SH-SY5Y (cell line): ENCODE measurements around the gene BRAT1.

Experiments used
- GATA2 ChIP-seq: IDR thresholded peaks from 2 replicates; pipeline ENCODE4 v1.6.1; 2011; ENCODE audit warnings: mild to moderate bottlenecking, low read depth, low read length
- GATA3 ChIP-seq: IDR thresholded peaks from 2 replicates; pipeline ENCODE4 v1.6.1; 2011; ENCODE audit warnings: low read depth, mild to moderate bottlenecking, low read length, moderate library complexity

Gene BRAT1

DNA sequence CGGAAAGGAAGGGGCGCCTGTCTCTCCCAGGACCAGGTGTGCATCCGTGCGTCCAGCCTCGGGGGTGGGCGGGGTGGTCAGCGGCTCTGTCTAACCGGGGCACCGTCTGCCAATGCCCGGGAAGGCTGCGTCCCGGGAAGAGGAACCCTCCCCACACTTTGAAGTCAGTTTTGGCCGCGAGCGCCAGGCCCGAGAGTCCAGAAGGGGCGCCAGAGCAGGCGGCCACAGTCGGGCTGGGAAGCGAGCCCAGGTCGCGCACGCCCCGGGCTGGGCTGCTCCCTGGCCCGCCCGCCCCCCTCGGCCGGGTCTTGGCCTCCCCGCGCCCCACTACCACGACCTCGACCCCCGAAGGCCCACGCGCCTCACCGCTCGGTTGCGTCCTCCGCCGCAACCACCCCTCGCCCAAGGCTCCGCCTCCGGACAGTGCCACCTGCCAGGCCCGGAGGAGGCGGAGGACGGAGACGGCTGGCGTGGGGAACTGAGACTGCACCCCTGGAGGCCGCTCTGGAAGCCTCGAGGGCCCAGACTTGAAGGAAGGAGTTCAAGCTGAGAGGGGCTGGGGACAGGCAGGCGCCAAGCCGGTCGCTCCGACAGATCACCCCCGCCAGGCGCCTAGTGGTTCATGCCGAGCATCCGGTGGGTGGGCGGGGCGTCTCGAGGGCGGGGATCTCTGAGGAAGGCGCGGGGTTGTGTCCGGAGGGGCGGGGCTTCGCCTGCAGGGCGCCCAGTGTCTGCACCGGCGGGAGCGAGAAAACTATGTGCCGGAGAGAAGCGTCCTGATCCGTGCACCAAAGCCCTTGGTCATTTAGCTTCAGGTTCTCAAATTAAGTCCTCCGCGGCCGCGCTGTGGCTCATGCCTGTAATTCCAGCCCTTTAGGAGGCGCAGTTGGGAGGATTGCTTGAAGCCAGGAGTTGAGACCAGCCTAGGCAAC lies at the start of gene BRAT1:
Gene BRAT1, minus strand, starts transcription at position 404 of the 932 bp plus-strand sequence. CDS start 1,093 bp downstream, outside the sequence.
- TF ChIP-seq GATA2 (no peak), GATA3 (no peak)

DNA sequence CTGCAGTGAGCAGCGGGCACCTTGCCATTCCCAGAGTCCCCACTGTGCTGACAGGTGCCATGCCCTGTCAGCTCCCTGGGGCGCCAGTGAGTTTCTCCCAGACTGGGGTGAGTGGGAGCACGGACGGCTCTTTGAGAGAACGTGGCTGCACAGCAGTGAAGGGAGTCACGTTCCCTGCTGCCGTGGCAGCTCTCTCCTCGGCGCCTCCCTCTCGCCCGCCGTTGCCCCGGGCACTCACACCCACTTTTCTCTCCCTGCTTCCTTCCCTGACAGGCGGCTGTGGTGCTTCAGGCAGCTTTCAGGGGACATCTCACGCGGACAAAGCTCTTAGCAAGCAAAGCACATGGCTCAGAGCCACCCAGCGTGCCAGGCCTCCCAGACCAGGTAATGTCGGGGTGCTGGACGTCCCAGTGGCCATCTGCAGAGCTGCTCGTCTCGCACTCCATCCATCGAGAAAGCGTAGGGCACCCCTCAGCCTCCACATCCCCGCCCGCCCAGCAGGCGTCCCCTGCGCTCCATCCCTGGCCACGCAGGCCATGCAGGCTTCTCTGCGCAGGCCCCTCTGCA lies 49.4 kb upstream of the BRAT1 start:
- no peak for TF ChIP-seq GATA3

DNA sequence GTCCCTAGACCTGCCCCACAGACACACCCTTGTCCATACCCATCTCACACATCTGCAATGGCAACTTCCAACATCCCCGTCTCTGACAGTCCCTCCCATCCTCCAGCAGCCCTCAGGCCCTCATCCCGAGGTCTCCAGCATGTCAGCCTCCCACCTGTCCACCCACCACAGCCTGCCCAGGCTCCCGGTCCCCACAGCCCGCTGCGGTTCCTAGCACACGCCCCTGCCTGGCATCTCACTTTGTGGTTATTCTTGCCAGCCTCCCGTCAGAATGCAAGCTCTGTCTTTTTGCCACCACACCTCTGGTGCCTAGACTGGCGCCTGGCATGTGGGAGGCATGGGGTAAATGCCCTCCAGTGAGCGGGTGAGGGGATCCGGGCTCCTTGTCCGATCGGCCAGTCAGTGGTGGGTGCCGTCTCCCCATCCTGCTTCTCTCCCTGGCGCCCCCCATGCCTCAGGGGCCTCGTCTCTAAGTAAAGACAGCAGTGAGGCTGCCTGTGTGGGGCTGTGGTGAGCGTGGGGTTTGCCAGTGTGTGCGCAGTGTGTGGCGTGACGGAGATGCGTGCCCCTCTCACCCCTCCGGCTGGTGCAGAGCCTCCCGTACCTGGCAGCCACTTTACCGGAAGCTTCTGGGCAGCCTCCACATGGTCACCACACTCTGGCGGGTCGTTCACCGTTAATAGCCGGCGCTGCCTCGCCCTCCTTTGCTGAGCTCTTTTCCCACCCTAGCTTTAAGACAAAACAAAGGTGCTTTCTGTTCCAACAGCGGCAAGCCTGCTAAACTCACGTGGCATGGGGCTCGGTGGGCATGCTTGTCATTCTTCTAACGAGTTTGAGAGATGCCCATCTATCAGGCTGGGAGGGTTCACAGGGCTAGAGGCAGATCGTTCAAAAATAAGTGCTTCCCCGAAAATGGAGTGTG lies 48.0 kb upstream of the BRAT1 start:
- TF ChIP-seq GATA2 (no peak), GATA3 (no peak)

DNA sequence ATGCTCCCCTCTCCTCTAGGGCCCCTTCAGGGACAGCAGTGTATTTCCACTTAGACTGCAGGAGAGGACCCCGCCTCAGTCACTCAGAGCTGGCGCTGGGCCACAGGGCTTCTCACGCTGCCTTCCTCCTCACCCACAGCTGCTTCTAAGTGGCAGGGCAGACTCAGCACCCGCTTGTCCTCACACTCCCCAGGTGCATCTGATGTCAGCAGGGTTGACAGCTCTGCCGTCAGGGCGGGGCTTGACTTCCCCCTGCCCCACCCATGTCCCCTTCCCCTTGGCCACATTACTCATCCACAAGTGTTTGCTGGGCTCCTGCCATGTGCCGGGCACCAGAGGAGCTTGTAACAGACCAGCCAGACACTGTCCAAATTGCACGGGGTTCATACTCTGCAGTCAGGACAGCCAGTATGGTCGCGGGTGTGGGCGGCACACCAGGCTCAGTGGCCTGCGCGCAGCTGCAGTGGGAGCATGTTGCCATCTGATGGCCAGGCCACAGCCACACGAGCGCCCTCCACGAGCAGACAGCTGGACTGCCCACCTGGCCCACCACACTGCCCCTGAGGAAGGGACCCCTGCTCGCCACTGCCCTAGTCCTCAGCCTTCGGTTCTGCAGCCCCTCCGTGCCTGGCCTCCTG lies 47.2 kb upstream of the BRAT1 start:
- no peak for TF ChIP-seq GATA3
- TF ChIP-seq GATA2 = no peak

DNA sequence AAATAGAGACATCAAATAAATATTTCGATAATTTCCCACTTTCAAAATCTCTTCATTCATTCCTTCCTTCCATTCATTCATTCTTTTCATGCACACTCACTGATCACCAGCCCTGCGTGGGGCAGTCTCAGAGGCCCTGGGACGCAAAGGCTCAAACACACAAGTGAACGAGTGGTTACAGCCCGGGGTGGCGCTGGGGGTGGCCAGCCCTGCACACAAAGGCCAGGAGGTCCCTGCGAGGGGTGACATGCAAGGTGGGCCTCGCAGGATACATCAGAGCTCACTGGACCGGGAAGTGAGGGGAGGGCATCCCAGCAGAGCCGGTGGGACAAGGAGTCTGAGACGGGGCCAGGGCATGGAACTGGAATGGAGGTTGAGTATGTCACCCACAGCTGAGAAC lies 46.6 kb upstream of the BRAT1 start:
- TF ChIP-seq GATA3 (no peak), GATA2 (no peak)

DNA sequence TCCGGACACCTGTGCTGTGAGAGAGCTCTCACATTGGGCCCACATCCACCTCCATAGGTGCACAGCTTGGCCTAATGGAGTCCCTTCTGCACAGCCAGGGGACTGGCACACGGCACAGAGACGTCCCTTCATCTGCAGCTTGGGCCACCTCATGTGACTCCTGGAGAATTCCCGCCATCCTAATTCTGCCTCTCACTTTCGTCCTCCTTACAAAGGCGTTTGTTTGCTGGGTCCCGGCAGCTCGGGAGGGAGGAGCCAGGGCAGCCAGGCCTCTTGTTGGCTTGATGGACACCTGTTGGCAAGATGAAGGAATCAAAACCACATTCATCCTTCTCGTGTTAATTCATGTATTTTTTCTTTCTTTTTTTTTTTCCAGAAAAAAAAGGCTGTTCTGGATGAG lies 45.7 kb upstream of the BRAT1 start:
- TF ChIP-seq GATA3 = no peak
- no peak for TF ChIP-seq GATA2

DNA sequence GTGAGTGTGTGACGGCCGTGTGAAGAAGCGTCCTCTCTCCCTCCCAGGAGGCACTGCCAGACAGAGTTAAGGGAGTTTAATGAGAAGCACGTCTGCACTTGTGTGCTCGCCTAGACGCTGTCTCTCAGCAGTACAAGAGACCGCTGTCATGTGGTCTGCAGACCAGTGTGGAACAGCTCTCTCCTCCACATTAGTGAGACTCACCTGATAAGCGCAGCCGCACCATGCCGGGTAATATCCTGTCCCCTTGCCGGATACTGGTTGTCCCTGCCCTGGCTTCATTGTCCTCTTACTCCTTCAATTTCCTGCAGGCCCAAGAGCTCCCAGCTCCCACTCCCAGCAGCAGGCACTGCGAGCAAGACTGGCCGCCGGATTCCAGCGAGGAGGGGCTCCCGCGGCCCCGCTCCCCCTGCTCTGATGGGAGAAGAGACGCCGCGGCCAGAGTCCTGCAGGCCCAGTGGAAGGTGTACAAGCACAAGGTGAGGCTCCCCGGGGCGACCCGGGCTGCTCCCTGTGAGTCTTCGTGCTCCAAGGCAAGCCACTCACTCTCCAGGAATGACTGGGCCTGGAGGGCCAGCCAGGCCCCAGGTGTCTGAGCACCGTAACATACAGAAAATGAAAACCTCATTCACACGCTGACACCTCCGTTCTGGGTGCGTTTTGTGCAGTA lies 43.0 kb upstream of the BRAT1 start:
- TF ChIP-seq GATA2 (no peak), GATA3 (no peak)

DNA sequence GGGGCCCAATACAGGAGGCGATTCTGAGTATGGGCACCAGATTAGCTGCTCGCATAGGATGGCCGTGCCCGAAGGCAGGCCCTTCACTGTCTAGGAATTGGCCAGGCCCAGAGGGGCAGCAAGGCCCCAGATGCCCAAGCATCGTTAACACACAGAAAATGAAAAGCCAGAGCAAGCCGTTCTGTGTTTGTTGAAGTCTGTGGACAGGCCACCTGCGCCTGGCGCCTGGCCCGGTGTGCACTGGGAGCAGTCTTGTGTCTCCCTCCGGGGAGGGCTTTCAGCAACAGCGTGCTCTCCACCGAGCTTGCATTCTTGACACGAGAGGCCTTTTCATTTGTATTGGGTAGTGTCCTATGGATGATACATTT lies 41.9 kb upstream of the BRAT1 start:
- TF ChIP-seq GATA3 (no peak), GATA2 (no peak)

DNA sequence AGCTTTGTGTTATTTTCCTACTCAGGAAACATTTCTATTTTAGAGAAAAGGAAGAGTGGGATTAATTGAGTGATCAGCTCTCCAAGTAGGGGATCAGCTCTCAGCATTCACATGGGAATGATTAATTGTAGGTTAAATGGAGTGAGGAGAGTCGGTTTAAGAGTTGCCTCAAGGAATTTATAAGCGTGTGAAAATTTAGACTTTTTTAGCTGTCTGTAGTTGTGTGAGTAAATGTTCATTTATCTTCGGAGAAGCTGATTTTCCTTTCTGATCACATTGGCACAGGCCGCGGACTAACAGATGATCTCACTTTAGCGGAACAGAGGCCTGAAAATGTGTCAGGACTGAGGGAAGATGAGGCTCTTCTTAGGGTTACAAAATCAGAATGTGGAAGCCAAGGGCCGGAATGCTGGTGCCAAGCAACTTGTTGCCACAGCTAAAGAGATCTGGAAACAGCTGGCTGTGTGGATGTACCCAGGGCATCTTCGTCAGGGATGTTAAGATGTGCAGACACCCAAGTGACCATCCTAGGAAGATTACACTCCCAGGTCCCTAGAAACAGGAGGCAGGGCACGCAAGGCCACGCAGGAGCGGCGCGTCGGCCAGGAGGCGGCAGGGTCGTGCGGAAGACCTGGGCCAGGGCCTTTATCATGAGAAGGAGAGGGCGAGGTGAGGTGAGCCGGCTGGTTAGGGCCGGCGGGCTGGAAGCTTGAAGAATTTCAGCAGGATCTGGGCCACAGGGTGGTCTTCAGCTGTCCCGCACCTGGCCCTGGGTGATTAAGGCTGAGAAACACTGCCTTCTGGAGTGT lies 41.3 kb upstream of the BRAT1 start:
- TF ChIP-seq GATA3 = no peak
- no peak for TF ChIP-seq GATA2

DNA sequence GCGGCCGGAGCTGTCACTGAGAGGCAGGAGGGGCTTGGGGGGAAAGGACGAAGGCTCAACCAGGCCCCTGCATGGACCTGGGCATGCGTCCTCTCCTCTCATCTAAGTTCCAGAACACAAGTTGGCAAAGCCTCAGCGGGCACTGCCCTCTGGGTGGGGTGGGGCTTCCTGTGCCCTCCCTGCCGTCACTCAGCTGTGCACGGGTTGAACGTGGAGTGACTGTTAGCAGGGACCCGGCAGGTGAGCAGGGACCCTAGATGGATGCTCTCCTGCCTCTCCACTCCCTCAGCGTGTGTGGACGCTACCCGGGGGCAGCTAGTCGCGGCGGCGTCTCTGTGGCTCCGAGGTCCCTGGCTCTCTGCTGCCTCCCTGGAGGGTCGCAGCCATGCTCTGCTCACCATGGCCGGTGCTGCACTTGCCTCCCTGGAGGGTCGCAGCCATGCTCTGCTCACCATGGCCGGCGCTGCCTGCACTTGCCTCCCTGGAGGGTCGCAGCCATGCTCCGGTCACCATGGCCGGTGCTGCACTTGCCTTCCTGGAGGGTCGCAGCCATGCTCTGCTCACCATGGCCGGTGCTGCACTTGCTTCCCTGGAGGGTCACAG lies 40.0 kb upstream of the BRAT1 start:
- no peak for TF ChIP-seq GATA2
- TF ChIP-seq GATA3 = no peak

DNA sequence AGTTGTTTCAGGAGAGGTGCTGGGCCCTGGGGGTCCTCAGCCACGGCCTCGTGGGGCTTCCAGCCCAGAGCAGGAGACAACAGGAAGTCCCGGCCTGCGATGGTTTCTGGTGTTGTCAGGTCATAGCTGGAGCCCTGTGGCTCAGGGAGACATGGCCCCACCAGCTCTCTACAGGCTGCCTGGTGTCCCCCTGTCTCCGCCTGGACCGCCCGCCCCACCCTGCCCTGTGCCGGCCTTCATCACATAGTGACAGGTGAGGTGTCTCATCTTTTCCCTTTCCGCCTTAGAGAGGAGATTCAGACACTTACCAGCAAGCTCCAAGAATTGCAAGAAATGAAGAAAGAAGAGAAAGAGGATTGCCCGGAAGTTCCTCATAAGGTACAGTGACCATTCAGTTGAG lies 39.3 kb upstream of the BRAT1 start:
- TF ChIP-seq GATA2 (no peak), GATA3 (no peak)

DNA sequence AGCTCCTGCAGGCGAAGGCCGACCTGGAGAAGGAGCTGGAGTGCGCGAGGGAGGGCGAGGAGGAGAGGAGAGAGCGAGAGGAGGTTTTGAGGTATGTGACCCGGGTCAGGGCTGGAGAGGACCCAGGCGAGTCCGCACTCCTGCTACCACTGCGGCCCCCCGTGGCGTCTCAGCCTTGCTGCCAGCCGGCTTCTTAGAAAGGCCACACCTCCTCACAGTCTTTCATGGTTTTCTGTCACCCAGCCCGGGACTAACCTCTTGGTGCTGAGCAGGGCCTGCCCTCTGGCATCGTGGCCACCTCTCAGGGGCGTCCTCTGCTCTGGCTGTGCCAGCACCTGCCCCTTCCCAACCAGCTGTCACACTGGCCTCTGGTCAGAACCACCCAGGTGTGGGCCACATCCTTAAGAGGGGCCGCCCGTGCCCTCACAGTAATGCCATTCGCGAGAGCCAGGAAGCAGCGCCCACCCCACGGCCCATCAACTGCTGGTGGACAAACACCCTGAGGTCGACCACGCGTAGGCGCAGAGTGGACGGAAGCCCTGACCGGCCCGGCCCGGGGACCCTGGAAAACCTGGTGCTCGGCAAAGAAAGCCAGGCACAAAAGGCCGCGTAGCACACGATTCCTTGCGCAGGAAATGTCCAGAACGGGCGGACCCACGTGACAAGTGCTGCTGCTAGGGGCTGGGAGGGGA lies 37.9 kb upstream of the BRAT1 start:
- TF ChIP-seq GATA2 (no peak), GATA3 (no peak)
